ENCODE data around the gene ANKH. TPM values are rescaled to one million over a fixed set of nuclear protein-coding genes. Genes with fewer than 3 reads are reported as not detected.

The ANKH gene
- total and polyA plus RNA-seq, 10 of the 15 experiments (the other 5 are each of a cell fraction or from before 2014, with no cell fraction given): 2.1 to 43.9 (median 14.4) TPM

DNA sequence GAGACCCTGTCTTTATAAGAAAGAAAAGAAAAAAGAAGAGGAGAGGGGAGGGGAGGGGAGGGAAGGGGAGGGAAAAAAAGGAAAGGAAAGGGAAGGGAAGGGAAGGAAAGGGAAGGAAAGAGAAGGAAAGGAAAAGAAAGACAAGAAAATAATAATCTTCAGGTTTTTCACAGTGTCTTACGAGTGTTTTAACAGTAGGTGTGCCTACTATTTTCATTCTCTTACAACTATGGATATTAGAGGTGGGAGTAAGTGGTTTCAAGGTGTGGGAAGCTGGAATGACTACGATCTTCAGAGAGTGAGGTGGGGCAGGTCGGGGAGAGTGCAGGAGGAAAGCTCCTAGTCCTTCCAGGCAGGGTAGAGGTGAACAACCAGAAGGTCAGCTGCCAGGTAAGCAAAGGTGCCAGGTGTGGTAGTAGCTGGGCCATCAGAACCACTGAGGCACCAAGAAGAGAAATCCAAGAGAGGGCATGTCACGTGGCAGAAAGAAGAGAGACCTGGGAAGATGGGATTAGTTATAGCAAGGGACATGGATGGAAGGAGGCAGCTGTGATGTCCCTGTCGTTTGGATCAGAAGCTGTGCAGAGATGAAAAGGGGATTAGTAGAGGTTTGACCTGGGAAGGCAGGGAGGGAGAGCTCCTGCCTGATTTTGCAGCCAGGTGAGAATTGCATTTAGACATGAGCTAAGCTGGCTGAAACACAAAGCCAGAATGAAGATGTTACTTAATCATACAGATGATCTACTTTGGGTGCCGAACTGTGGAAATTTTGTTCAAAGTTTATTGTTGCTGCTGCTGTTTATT, 111.6 kb downstream of the ANKH start:
- TF ChIP-seq CBX3 (IDR thresholded peaks at IDR 0.05; ENCODE audit: borderline replicate concordance, low read depth): no peak
- no peak for TF ChIP-seq KDM1A (IDR thresholded peaks at IDR 0.05; ENCODE audit: borderline replicate concordance)
- no peak overlapping the region for H3K4me3 ChIP-seq
- POLR2A ChIA-PET: no interaction called here
- no peaks in the 10 kb centered on the region; a peak in 2 of 4 replicates for H3K36me3 ChIP-seq (ENCODE audit: control insufficient read depth in 2 of 2, insufficient read depth in 2 of 2, low read length in 1 of 2)
- no peak for DNase-seq (ENCODE audit: low read depth, low spot score)
- no peaks in the 10 kb centered on the region for H3K27me3 ChIP-seq (replicated peaks in 1 of 2; ENCODE audit: control insufficient read depth in 2 of 2, insufficient read depth in 2 of 2, low read length in 1 of 2)
- no TSS peak for BruUV-seq (replicated peaks)
- SMC1A ChIA-PET (ENCODE audit: uncharacterized antibody, unreplicated experiment): interaction anchor here (0.9 to 2.9 kb wide), 7 partner anchors 8 to 113 kb away, joined by 3 to 7 read pairs (median 5); no protein-coding TSS in a partner anchor
- peaks cover 7% of the 10 kb centered on the region for H3K4me1 ChIP-seq (ENCODE audit: control insufficient read depth, insufficient read depth, low read length)
- no peak for FAIRE-seq
- 67% methylated on average over 6 of the region's 6 CpGs for WGBS (ENCODE audit: insufficient coverage, insufficient replicate concordance, low lambda C conversion rate, missing lambda C conversion rate)
- in situ Hi-C loops (cut with MboI) (no loop called here), intact Hi-C loops (cut with micrococcal nuclease; ENCODE audit: unreplicated experiment) (no loop called here)
- no peak overlapping the region for H2AFZ ChIP-seq (ENCODE audit: control insufficient read depth, low read depth, low read length)
- no peak overlapping the region for H3K27ac ChIP-seq (ENCODE audit: control insufficient read depth, insufficient read depth)
- H3K9ac ChIP-seq (ENCODE audit: control insufficient read depth, insufficient read depth, low read length): no peak overlapping the region
- no peak for ATAC-seq
- RAD21 ChIA-PET (ENCODE audit: unreplicated experiment): no interaction called here
- no peaks in the 10 kb centered on the region for H3K79me2 ChIP-seq (ENCODE audit: control insufficient read depth, insufficient read depth, low read length)
- no peak overlapping the region for H3K4me2 ChIP-seq (ENCODE audit: control insufficient read depth, insufficient read depth)
- no peaks in the 10 kb centered on the region for H3K9me3 ChIP-seq (replicated peaks; ENCODE audit: control insufficient read depth, insufficient read depth, low read length)
- no peaks in the 10 kb centered on the region for H4K20me1 ChIP-seq (ENCODE audit: control insufficient read depth, insufficient read depth)
- CTCF ChIA-PET: interaction anchor here (1.3 kb wide), 1 partner anchor 8 kb away, joined by 3 read pairs; no protein-coding TSS in a partner anchor

DNA sequence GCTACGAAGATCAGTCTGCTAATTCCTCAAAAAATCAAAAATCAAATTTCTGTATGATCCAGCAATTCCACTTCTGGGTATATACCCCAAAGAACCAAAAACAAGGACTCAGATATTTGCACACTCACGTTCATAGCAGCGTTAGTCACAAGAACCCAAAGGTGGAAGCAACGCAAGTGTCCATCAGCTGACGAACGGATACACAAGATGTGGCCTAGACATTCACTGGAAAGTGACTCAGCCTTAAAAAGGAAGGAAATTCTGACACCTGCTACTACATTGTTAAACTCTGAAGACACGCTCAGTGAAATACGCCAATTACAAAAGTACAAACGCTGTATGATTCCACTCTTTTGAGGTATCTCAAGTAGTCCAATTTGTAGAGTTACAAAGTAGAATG, 113.7 kb downstream of the ANKH start:
- SMC1A ChIA-PET (ENCODE audit: uncharacterized antibody, unreplicated experiment): interaction anchor here (1.0 kb wide), 1 partner anchor 31 kb away, joined by 3 read pairs; no protein-coding TSS in a partner anchor
- H3K27ac ChIP-seq (ENCODE audit: control insufficient read depth, insufficient read depth): no peak overlapping the region
- H3K4me3 ChIP-seq: no peak overlapping the region
- H3K27me3 ChIP-seq (replicated peaks in 1 of 2; ENCODE audit: control insufficient read depth in 2 of 2, insufficient read depth in 2 of 2, low read length in 1 of 2): no peaks in the 10 kb centered on the region
- BruUV-seq (replicated peaks): no TSS peak
- FAIRE-seq (no peak), ATAC-seq (no peak), DNase-seq (ENCODE audit: low read depth, low spot score) (no peak)
- RAD21 ChIA-PET (ENCODE audit: unreplicated experiment): no interaction called here
- 87% methylated on average over 9 of the region's 9 CpGs for WGBS (ENCODE audit: insufficient coverage, insufficient replicate concordance, low lambda C conversion rate, missing lambda C conversion rate)
- peaks cover 4% of the 10 kb centered on the region for H3K4me1 ChIP-seq (ENCODE audit: control insufficient read depth, insufficient read depth, low read length)
- intact Hi-C loops (cut with micrococcal nuclease; ENCODE audit: unreplicated experiment): no loop called here
- no peaks in the 10 kb centered on the region for H4K20me1 ChIP-seq (ENCODE audit: control insufficient read depth, insufficient read depth)
- CTCF ChIA-PET: interaction anchor here (1.1 kb wide), 1 partner anchor 15 kb away, joined by 4 read pairs; no protein-coding TSS in a partner anchor
- POLR2A ChIA-PET: no interaction called here
- no peaks in the 10 kb centered on the region; a peak in 1 of 4 replicates for H3K36me3 ChIP-seq (ENCODE audit: control insufficient read depth in 2 of 2, insufficient read depth in 2 of 2, low read length in 1 of 2)
- no peak for TF ChIP-seq DPF2 (IDR thresholded peaks at IDR 0.05)
- TF ChIP-seq, protein P1, sequence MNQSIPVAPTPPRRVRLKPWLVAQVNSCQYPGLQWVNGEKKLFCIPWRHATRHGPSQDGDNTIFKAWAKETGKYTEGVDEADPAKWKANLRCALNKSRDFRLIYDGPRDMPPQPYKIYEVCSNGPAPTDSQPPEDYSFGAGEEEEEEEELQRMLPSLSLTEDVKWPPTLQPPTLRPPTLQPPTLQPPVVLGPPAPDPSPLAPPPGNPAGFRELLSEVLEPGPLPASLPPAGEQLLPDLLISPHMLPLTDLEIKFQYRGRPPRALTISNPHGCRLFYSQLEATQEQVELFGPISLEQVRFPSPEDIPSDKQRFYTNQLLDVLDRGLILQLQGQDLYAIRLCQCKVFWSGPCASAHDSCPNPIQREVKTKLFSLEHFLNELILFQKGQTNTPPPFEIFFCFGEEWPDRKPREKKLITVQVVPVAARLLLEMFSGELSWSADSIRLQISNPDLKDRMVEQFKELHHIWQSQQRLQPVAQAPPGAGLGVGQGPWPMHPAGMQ (IDR thresholded peaks at IDR 0.05; ENCODE audit: borderline replicate concordance): no peak
- no peak for TF ChIP-seq CHD1 (IDR thresholded peaks at IDR 0.05; ENCODE audit: low read depth, low read length)
- TF ChIP-seq, protein P2, sequence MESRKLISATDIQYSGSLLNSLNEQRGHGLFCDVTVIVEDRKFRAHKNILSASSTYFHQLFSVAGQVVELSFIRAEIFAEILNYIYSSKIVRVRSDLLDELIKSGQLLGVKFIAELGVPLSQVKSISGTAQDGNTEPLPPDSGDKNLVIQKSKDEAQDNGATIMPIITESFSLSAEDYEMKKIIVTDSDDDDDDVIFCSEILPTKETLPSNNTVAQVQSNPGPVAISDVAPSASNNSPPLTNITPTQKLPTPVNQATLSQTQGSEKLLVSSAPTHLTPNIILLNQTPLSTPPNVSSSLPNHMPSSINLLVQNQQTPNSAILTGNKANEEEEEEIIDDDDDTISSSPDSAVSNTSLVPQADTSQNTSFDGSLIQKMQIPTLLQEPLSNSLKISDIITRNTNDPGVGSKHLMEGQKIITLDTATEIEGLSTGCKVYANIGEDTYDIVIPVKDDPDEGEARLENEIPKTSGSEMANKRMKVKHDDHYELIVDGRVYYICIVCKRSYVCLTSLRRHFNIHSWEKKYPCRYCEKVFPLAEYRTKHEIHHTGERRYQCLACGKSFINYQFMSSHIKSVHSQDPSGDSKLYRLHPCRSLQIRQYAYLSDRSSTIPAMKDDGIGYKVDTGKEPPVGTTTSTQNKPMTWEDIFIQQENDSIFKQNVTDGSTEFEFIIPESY (IDR thresholded peaks at IDR 0.05): no peak
- no peak for TF ChIP-seq EGR1 (IDR thresholded peaks at IDR 0.05; ENCODE audit: borderline replicate concordance in 1 of 2, low read depth in 2 of 2, low read length in 2 of 2)
- no peak for TF ChIP-seq SIX5 (IDR thresholded peaks at IDR 0.05; ENCODE audit: low read depth, low read length, severe bottlenecking)
- TF ChIP-seq, protein P3, sequence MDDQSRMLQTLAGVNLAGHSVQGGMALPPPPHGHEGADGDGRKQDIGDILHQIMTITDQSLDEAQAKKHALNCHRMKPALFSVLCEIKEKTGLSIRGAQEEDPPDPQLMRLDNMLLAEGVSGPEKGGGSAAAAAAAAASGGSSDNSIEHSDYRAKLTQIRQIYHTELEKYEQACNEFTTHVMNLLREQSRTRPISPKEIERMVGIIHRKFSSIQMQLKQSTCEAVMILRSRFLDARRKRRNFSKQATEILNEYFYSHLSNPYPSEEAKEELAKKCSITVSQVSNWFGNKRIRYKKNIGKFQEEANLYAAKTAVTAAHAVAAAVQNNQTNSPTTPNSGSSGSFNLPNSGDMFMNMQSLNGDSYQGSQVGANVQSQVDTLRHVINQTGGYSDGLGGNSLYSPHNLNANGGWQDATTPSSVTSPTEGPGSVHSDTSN (IDR thresholded peaks at IDR 0.05; ENCODE audit: insufficient replicate concordance, low read depth, low read length): no peak
- no peak for TF ChIP-seq EED (IDR thresholded peaks at IDR 0.05; ENCODE audit: low read depth)
- no peak for TF ChIP-seq BHLHE40 (IDR thresholded peaks at IDR 0.05; ENCODE audit: borderline replicate concordance in 1 of 2, low read depth in 2 of 2, low read length in 1 of 2)
- H3K9ac ChIP-seq (ENCODE audit: control insufficient read depth, insufficient read depth, low read length): no peak overlapping the region
- no peak overlapping the region for H3K4me2 ChIP-seq (ENCODE audit: control insufficient read depth, insufficient read depth)
- H2AFZ ChIP-seq (ENCODE audit: control insufficient read depth, low read depth, low read length): no peak overlapping the region
- H3K79me2 ChIP-seq (ENCODE audit: control insufficient read depth, insufficient read depth, low read length): no peaks in the 10 kb centered on the region
- no peaks in the 10 kb centered on the region for H3K9me3 ChIP-seq (replicated peaks; ENCODE audit: control insufficient read depth, insufficient read depth, low read length)
- in situ Hi-C loops (cut with MboI): no loop called here

Data from GM12878 (cell line).